Trophoblast cell (in vitro differentiated cells and primary cell): ENCODE measurements around the gene SPRYD3.

Experiments
- DNase-seq, 2 donors: peaks; one replicate each; pipeline ENCODE4 v3.0.0-alpha.2; 2016
- H2AFZ ChIP-seq: 2 replicates; pipeline ENCODE4 v1.6.1; 2013; ENCODE audit warnings: low read length, moderate library complexity, mild to moderate bottlenecking; ENCODE audit not compliant: insufficient read depth, poor library complexity
- H2AK5ac ChIP-seq: 2 replicates; pipeline ENCODE4 v1.6.1; 2013; ENCODE audit warnings: mild to moderate bottlenecking, low read length
- H2BK120ac ChIP-seq: 2 replicates; pipeline ENCODE4 v1.6.1; 2013; ENCODE audit warnings: low read length, mild to moderate bottlenecking, moderate library complexity; ENCODE audit not compliant: insufficient read depth, poor library complexity
- H2BK12ac ChIP-seq: 2 replicates; pipeline ENCODE4 v1.6.1; 2013; ENCODE audit warnings: mild to moderate bottlenecking, low read length, moderate library complexity
- H2BK5ac ChIP-seq: 2 replicates; pipeline ENCODE4 v1.6.1; 2013; ENCODE audit warnings: low read length, low read depth, moderate library complexity, mild to moderate bottlenecking; ENCODE audit not compliant: poor library complexity
- H3K14ac ChIP-seq: 2 replicates; pipeline ENCODE4 v1.6.1; 2013; ENCODE audit warnings: mild to moderate bottlenecking, low read length
- H3K18ac ChIP-seq: 2 replicates; pipeline ENCODE4 v1.6.1; 2013; ENCODE audit warnings: mild to moderate bottlenecking, low read length
- H3K23ac ChIP-seq: 2 replicates; pipeline ENCODE4 v1.6.1; 2013; ENCODE audit warnings: low read length
- H3K27ac ChIP-seq: 2 replicates; pipeline ENCODE4 v1.5.1; 2013; ENCODE audit warnings: low read depth, mild to moderate bottlenecking, inconsistent platforms, low read length, moderate library complexity
- H3K27me3 ChIP-seq: 2 replicates; pipeline ENCODE4 v1.6.1; 2013; ENCODE audit warnings: inconsistent platforms, mild to moderate bottlenecking, low read length, moderate library complexity; ENCODE audit not compliant: insufficient read depth
- H3K36me3 ChIP-seq, 2 experiments: 1 replicate in 1 of 2; 2 replicates in 1 of 2; pipeline ENCODE4 v1.6.1; 2013; ENCODE audit warnings: low read length in 2 of 2, mild to moderate bottlenecking in 2 of 2, moderate library complexity in 1 of 2; ENCODE audit not compliant: insufficient read depth in 2 of 2, control insufficient read depth in 1 of 2
- H3K4ac ChIP-seq: 2 replicates; pipeline ENCODE4 v1.6.1; 2013; ENCODE audit warnings: low read depth, mild to moderate bottlenecking, low read length, moderate library complexity
- H3K4me1 ChIP-seq, 2 experiments: 1 replicate in 1 of 2; 2 replicates in 1 of 2; pipeline ENCODE4 v1.6.1; 2013; ENCODE audit warnings: low read length in 2 of 2, mild to moderate bottlenecking in 2 of 2, moderate library complexity in 1 of 2; ENCODE audit not compliant: insufficient read depth in 2 of 2, control insufficient read depth in 1 of 2
- H3K4me2 ChIP-seq: 2 replicates; pipeline ENCODE4 v1.6.1; 2013; ENCODE audit warnings: inconsistent platforms, mild to moderate bottlenecking, low read length, moderate library complexity
- H3K4me3 ChIP-seq: 2 replicates; pipeline ENCODE4 v1.5.1; 2013; ENCODE audit warnings: mild to moderate bottlenecking, low read depth, low read length, inconsistent platforms
- H3K79me1 ChIP-seq: one replicate; pipeline ENCODE4 v1.6.1; 2013; ENCODE audit warnings: low read length
- H3K79me2 ChIP-seq: 2 replicates; pipeline ENCODE4 v1.6.1; 2013; ENCODE audit warnings: low read length, mild to moderate bottlenecking; ENCODE audit not compliant: control insufficient read depth, insufficient read depth, poor library complexity
- H3K9ac ChIP-seq: 2 replicates; pipeline ENCODE4 v1.6.1; 2013; ENCODE audit warnings: mild to moderate bottlenecking, low read length
- H3K9me3 ChIP-seq: 2 replicates; pipeline ENCODE4 v1.6.1; 2013; ENCODE audit warnings: low read depth, mild to moderate bottlenecking, control low read depth, inconsistent platforms, low read length; ENCODE audit not compliant: insufficient read depth
- H4K12ac ChIP-seq: 2 replicates; pipeline ENCODE4 v1.6.1; 2013; ENCODE audit warnings: low read depth, mild to moderate bottlenecking, low read length, moderate library complexity
- H4K8ac ChIP-seq: 2 replicates; pipeline ENCODE4 v1.6.1; 2013; ENCODE audit warnings: low read depth, mild to moderate bottlenecking, low read length, moderate library complexity
- H4K91ac ChIP-seq: one replicate; pipeline ENCODE4 v1.6.1; 2013; ENCODE audit warnings: low read depth, mild to moderate bottlenecking, low read length, moderate library complexity
- WGBS: extraction: QIAGEN DNeasy Blood & Tissue Kit; methylation state at CpG from one replicate; pipeline ENCODE4 v1.1.7; 2013; ENCODE audit warnings: missing lambda C conversion rate; ENCODE audit not compliant: insufficient read length, insufficient coverage; ENCODE audit errors: extremely low coverage; 5-methylcytosine and 5-hydroxymethylcytosine counted together

SPRYD3 gene

GRCh38 chr12:53090105-53090504, 10.9 kb upstream of the SPRYD3 start:
- no peaks in the 10 kb centered on the region for H3K4me1 ChIP-seq
- no peaks in the 10 kb centered on the region for H3K79me1 ChIP-seq
- no peak overlapping the region for H2BK120ac ChIP-seq
- H3K23ac ChIP-seq, result no peak overlapping the region
- H2BK5ac ChIP-seq, result no peak overlapping the region
- no peak overlapping the region for H3K4me2 ChIP-seq
- H3K9ac ChIP-seq, result no peak overlapping the region
- no peak for DNase-seq
- H3K18ac ChIP-seq, result no peak overlapping the region
- no peaks in the 10 kb centered on the region for H3K79me2 ChIP-seq
- H3K14ac ChIP-seq, result no peak overlapping the region
- H4K12ac ChIP-seq, result peak overlapping the region; percentile 3
- no peak overlapping the region for H2BK12ac ChIP-seq
- H3K36me3 ChIP-seq, result no peaks in the 10 kb centered on the region
- H2AFZ ChIP-seq, result no peak overlapping the region
- no peak overlapping the region for H3K4ac ChIP-seq
- no peak overlapping the region for H2AK5ac ChIP-seq
- no peak overlapping the region for H4K91ac ChIP-seq
- H3K4me3 ChIP-seq, result no peak overlapping the region
- H3K9me3 ChIP-seq, result no peaks in the 10 kb centered on the region
- H3K27ac ChIP-seq, result no peak overlapping the region
- H4K8ac ChIP-seq, result no peak overlapping the region
- WGBS, result no CpG with 5 or more reads among the region's 6 CpGs
- H3K27me3 ChIP-seq, result no peaks in the 10 kb centered on the region

- Histone ChIP-seq H3K79me2 (no peaks in the 10 kb centered on the region), H2BK5ac (no peak overlapping the region), H3K79me1 (no peaks in the 10 kb centered on the region), H2AFZ (no peak overlapping the region), H3K4ac (no peak overlapping the region), H2BK12ac (no peak overlapping the region), H3K27me3 (no peaks in the 10 kb centered on the region), H3K36me3 (no peaks in the 10 kb centered on the region), H3K4me3 (no peak overlapping the region), H2BK120ac (no peak overlapping the region), H3K9me3 (no peaks in the 10 kb centered on the region), H3K27ac (no peak overlapping the region), H3K14ac (no peak overlapping the region), H3K23ac (no peak overlapping the region), H4K8ac (no peak overlapping the region), H3K4me1 (no peaks in the 10 kb centered on the region), H3K9ac (no peak overlapping the region), H4K91ac (no peak overlapping the region), H2AK5ac (no peak overlapping the region), H3K4me2 (no peak overlapping the region), H4K12ac (no peak overlapping the region), H3K18ac (no peak overlapping the region)
- no peak for DNase-seq
- WGBS, result no CpG with 5 or more reads among the region's 3 CpGs
These were observed 7.2 kb upstream of the SPRYD3 start for GRCh38 chr12:53086361-53086760.

GRCh38 chr12:53082637-53083175, 3.5 kb upstream of the SPRYD3 start:
- Histone ChIP-seq H3K27me3 (no peaks in the 10 kb centered on the region), H3K27ac (no peak overlapping the region), H3K36me3 (no peaks in the 10 kb centered on the region), H3K14ac (no peak overlapping the region), H3K18ac (no peak overlapping the region), H3K9me3 (peaks cover 2% of the 10 kb centered on the region), H2BK120ac (no peak overlapping the region), H2BK12ac (no peak overlapping the region), H4K8ac (no peak overlapping the region), H3K79me2 (peaks cover 8% of the 10 kb centered on the region), H3K4me3 (no peak overlapping the region), H3K23ac (no peak overlapping the region), H3K4me2 (no peak overlapping the region), H3K4me1 (peaks cover 6 to 9% of the 10 kb centered on the region in 2 experiments), H2AK5ac (no peak overlapping the region), H2BK5ac (no peak overlapping the region), H3K9ac (no peak overlapping the region), H2AFZ (no peak overlapping the region), H3K79me1 (peaks cover 9% of the 10 kb centered on the region), H4K12ac (no peak overlapping the region), H4K91ac (no peak overlapping the region), H3K4ac (no peak overlapping the region)
- no CpG with 5 or more reads among the region's 2 CpGs for WGBS
- DNase-seq, result no peak

- Histone ChIP-seq H2AK5ac (no peak overlapping the region), H3K79me1 (peaks cover 9% of the 10 kb centered on the region), H3K4me2 (peak overlapping the region; percentile 80), H3K18ac (peak overlapping the region; percentile 51), H2BK12ac (no peak overlapping the region), H3K36me3 (peaks cover 12 to 14% of the 10 kb centered on the region in 2 experiments), H3K27ac (no peak overlapping the region), H3K27me3 (no peaks in the 10 kb centered on the region), H3K14ac (peak overlapping the region; percentile 97), H2BK120ac (peak overlapping the region; percentile 3), H3K4ac (peak overlapping the region; percentile 87), H3K9me3 (peaks cover 3% of the 10 kb centered on the region), H3K79me2 (peaks cover 8% of the 10 kb centered on the region), H3K23ac (no peak overlapping the region), H3K4me1 (peaks cover 6 to 9% of the 10 kb centered on the region in 2 experiments), H4K12ac (peak overlapping the region; percentile 49), H2BK5ac (no peak overlapping the region), H3K9ac (peak overlapping the region; percentile 67), H4K91ac (peak overlapping the region; percentile 69), H4K8ac (peak overlapping the region; percentile 89), H2AFZ (peak overlapping the region; percentile 57), H3K4me3 (peak overlapping the region; percentile 76)
- DNase-seq, result peak in 1 of 2 donors; percentile 47
- no CpG with 5 or more reads among the region's 25 CpGs for WGBS
These were observed 565 bp downstream of the SPRYD3 start for GRCh38 chr12:53078425-53079225.
